Esophagus squamous epithelium (tissue), 4 donors: ENCODE measurements around the gene CT45A8.
"Not testable (repeated sequence)": the region's sequence is repeated elsewhere in the genome, so short reads cannot be mapped to it uniquely, and the experiment has no call there.

Source experiments
- CTCF ChIP-seq, 6 experiments: fragments of 450-650 bp in 4 of 6; fragments of 200-600 bp in 2 of 6; sonication (generic) in 2 of 6; IDR thresholded peaks; one replicate each; pipeline ENCODE4 v1.5.1; 2016 to 2019; ENCODE audit warnings: antibody characterized with exemption in 6 of 6, mild to moderate bottlenecking in 4 of 6, moderate library complexity in 4 of 6
- POLR2A ChIP-seq, 4 donors: fragments of 450-650 bp; IDR thresholded peaks; one replicate each; pipeline ENCODE4 v1.6.1; 2017; ENCODE audit warnings: antibody characterized with exemption in 4 of 4, mild to moderate bottlenecking in 4 of 4, moderate library complexity in 3 of 4

GRCh38 chrX:135802687-135803086, 51.7 kb downstream of the CT45A8 start, which contains the start of gene CT45A6:
- not testable (repeated sequence) for TF ChIP-seq CTCF, POLR2A (IDR thresholded peaks at IDR 0.05)
